ENCODE results near the gene ADK. TPM values are rescaled to one million over a fixed set of nuclear protein-coding genes. Genes with fewer than 3 reads are reported as not detected.

The ADK gene
- total RNA-seq, 1 donor from 2014 or later: 26.2 TPM

GRCh38 chr10:74361678-74362077, 210.7 kb downstream of the ADK start:
- peaks cover 46% of the 10 kb centered on the region for H3K9me3 Mint-ChIP-seq
- H3K4me1 Mint-ChIP-seq: peaks cover 10% of the 10 kb centered on the region
- H3K36me3 Mint-ChIP-seq: peaks cover 52% of the 10 kb centered on the region
- TF ChIP-seq CTCF (IDR thresholded peaks at IDR 0.05; ENCODE audit: unreplicated experiment): no peak
- H3K27me3 Mint-ChIP-seq (ENCODE audit: low read depth): no peaks in the 10 kb centered on the region
- H3K4me3 Mint-ChIP-seq: no peak overlapping the region
- no peak overlapping the region for H3K27ac Mint-ChIP-seq
- no peak for DNase-seq (ENCODE audit: low spot score in 2 of 2, unreplicated experiment in 2 of 2)

GRCh38 chr10:74363727-74364126, 212.7 kb downstream of the ADK start:
- Mint-ChIP-seq H3K27ac (no peak overlapping the region), H3K4me3 (no peak overlapping the region), H3K36me3 (peaks cover 48% of the 10 kb centered on the region), H3K9me3 (peaks cover 41% of the 10 kb centered on the region), H3K27me3 (ENCODE audit: low read depth) (no peaks in the 10 kb centered on the region), H3K4me1 (peaks cover 10% of the 10 kb centered on the region)
- TF ChIP-seq CTCF (IDR thresholded peaks at IDR 0.05; ENCODE audit: unreplicated experiment): no peak
- DNase-seq (ENCODE audit: low spot score in 2 of 2, unreplicated experiment in 2 of 2): no peak

- Mint-ChIP-seq H3K36me3 (peaks cover 41% of the 10 kb centered on the region), H3K9me3 (peaks cover 31% of the 10 kb centered on the region), H3K27me3 (ENCODE audit: low read depth) (no peaks in the 10 kb centered on the region), H3K4me1 (peaks cover 10% of the 10 kb centered on the region), H3K4me3 (no peak overlapping the region), H3K27ac (no peak overlapping the region)
- DNase-seq (ENCODE audit: low spot score in 2 of 2, unreplicated experiment in 2 of 2): no peak
- TF ChIP-seq CTCF (IDR thresholded peaks at IDR 0.05; ENCODE audit: unreplicated experiment): no peak
Observed at GRCh38 chr10:74365109-74365508, 214.1 kb downstream of the ADK start.

- DNase-seq (ENCODE audit: low spot score in 2 of 2, unreplicated experiment in 2 of 2): no peak
Observed at GRCh38 chr10:74371696-74372095, 220.7 kb downstream of the ADK start.

GRCh38 chr10:74373059-74373458, 222.0 kb downstream of the ADK start:
- no peaks in the 10 kb centered on the region for H3K9me3 Mint-ChIP-seq
- no peak for TF ChIP-seq CTCF (IDR thresholded peaks at IDR 0.05; ENCODE audit: unreplicated experiment)
- no peak overlapping the region for H3K4me3 Mint-ChIP-seq
- H3K36me3 Mint-ChIP-seq: peaks cover 6% of the 10 kb centered on the region
- no peaks in the 10 kb centered on the region for H3K27me3 Mint-ChIP-seq (ENCODE audit: low read depth)
- DNase-seq (ENCODE audit: low spot score in 2 of 2, unreplicated experiment in 2 of 2): no peak
- no peaks in the 10 kb centered on the region for H3K4me1 Mint-ChIP-seq
- no peak overlapping the region for H3K27ac Mint-ChIP-seq

More at GRCh38 chr10:74371696-74372095, 220.7 kb downstream of the ADK start:
- H3K27ac Mint-ChIP-seq: no peak overlapping the region
- H3K4me3 Mint-ChIP-seq: no peak overlapping the region
- H3K36me3 Mint-ChIP-seq: peaks cover 6% of the 10 kb centered on the region
- no peak for TF ChIP-seq CTCF (IDR thresholded peaks at IDR 0.05; ENCODE audit: unreplicated experiment)
- H3K27me3 Mint-ChIP-seq (ENCODE audit: low read depth): no peaks in the 10 kb centered on the region
- H3K9me3 Mint-ChIP-seq: no peaks in the 10 kb centered on the region
- H3K4me1 Mint-ChIP-seq: no peaks in the 10 kb centered on the region

- Mint-ChIP-seq H3K4me3 (no peak overlapping the region), H3K27ac (no peak overlapping the region), H3K9me3 (no peaks in the 10 kb centered on the region), H3K4me1 (no peaks in the 10 kb centered on the region), H3K36me3 (no peaks in the 10 kb centered on the region), H3K27me3 (ENCODE audit: low read depth) (no peaks in the 10 kb centered on the region)
- no peak for TF ChIP-seq CTCF (IDR thresholded peaks at IDR 0.05; ENCODE audit: unreplicated experiment)
- no peak for DNase-seq (ENCODE audit: low spot score in 2 of 2, unreplicated experiment in 2 of 2)
Observed at GRCh38 chr10:74377476-74377875, 226.5 kb downstream of the ADK start.

All from mesothelial cell of epicardium (in vitro differentiated cells).